ENCODE measurements around the gene AFF3. TPM values are rescaled to one million over a fixed set of nuclear protein-coding genes. Genes with fewer than 3 reads are reported as not detected.
"Not testable (repeated sequence)": the region's sequence is repeated elsewhere in the genome, so short reads cannot be mapped to it uniquely, and the experiment has no call there.

The AFF3 gene
- total RNA-seq, 1 experiment from 2014 or later, result 0.22 TPM

- Histone ChIP-seq H3K4me2 (ENCODE audit: insufficient read depth, insufficient read length, low read length) (no peak overlapping the region), H2AFZ (ENCODE audit: low read length) (no peak overlapping the region)
These were observed 406.6 kb downstream of the AFF3 start for GRCh38 chr2:99735753-99736152.

GRCh38 chr2:99735314-99735713 lies 407.1 kb downstream of the AFF3 start:
- not testable (repeated sequence) for H3K9me3 ChIP-seq (ENCODE audit: control insufficient read depth, low read depth, low read length); H2BK12ac ChIP-seq (ENCODE audit: insufficient read length, low read depth, low read length); H3K4me2 ChIP-seq (ENCODE audit: insufficient read depth, insufficient read length, low read length); H3K23ac ChIP-seq (ENCODE audit: insufficient read length, low read depth, low read length); H2AK5ac ChIP-seq (ENCODE audit: insufficient read length, low read length); H3K27ac ChIP-seq (ENCODE audit: insufficient read length, low read depth, low read length); H3K56ac ChIP-seq (ENCODE audit: insufficient read length, low read depth, low read length); H2BK120ac ChIP-seq (ENCODE audit: low read depth, low read length, poor library complexity, severe bottlenecking); H3K4me1 ChIP-seq (ENCODE audit: insufficient read depth, low read length); H3K27ac Mint-ChIP-seq; DNase-seq; H3K27me3 Mint-ChIP-seq (ENCODE audit: low read depth); H2AFZ ChIP-seq (ENCODE audit: low read length); H3K4me1 Mint-ChIP-seq; H3K79me1 ChIP-seq (ENCODE audit: insufficient read depth, low read depth, low read length, poor library complexity, severe bottlenecking); H4K91ac ChIP-seq (ENCODE audit: insufficient read length, low read depth, low read length); H3K9ac ChIP-seq (ENCODE audit: extremely low read depth, insufficient read length, low read length); H3K23me2 ChIP-seq (ENCODE audit: insufficient read length, low read depth, low read length, poor library complexity, severe bottlenecking); H3K9me3 Mint-ChIP-seq; H2BK5ac ChIP-seq (ENCODE audit: insufficient read length, low read length); H2BK15ac ChIP-seq (ENCODE audit: low read depth, low read length); H3T11ph ChIP-seq (ENCODE audit: low read length); H4K20me1 ChIP-seq (ENCODE audit: control insufficient read depth, insufficient read depth, insufficient read length); H3K4me3 Mint-ChIP-seq; H3K4ac ChIP-seq (ENCODE audit: low read depth, low read length); H4K5ac ChIP-seq (ENCODE audit: insufficient read length, low read depth, low read length); H3K14ac ChIP-seq (ENCODE audit: insufficient read depth, low read length); H2BK20ac ChIP-seq (ENCODE audit: low read depth, low read length, poor library complexity, severe bottlenecking); H4K8ac ChIP-seq (replicated peaks; ENCODE audit: insufficient read length, low read depth, low read length); H3K18ac ChIP-seq (ENCODE audit: insufficient read length, low read depth, low read length); H3K36me3 Mint-ChIP-seq (ENCODE audit: insufficient read depth in 1 of 3, low read depth in 3 of 3); H3K27me3 ChIP-seq (ENCODE audit: insufficient read depth, low read length); H3K79me2 ChIP-seq (ENCODE audit: insufficient read depth, low read length)
- no CpG with 5 or more reads among the region's 8 CpGs for WGBS (ENCODE audit: extremely low coverage, insufficient read length, low lambda C conversion rate)

More at GRCh38 chr2:99735753-99736152, 406.6 kb downstream of the AFF3 start:
- Histone ChIP-seq H4K8ac (replicated peaks; ENCODE audit: insufficient read length, low read depth, low read length) (no peak overlapping the region), H3K14ac (ENCODE audit: insufficient read depth, low read length) (no peak overlapping the region), H3K27ac (ENCODE audit: insufficient read length, low read depth, low read length) (no peak overlapping the region), H3K56ac (ENCODE audit: insufficient read length, low read depth, low read length) (no peak overlapping the region), H2BK20ac (ENCODE audit: low read depth, low read length, poor library complexity, severe bottlenecking) (no peak overlapping the region), H4K20me1 (ENCODE audit: control insufficient read depth, insufficient read depth, insufficient read length) (no peaks in the 10 kb centered on the region), H2AK5ac (ENCODE audit: insufficient read length, low read length) (no peak overlapping the region), H3K4me1 (ENCODE audit: insufficient read depth, low read length) (no peaks in the 10 kb centered on the region), H4K5ac (ENCODE audit: insufficient read length, low read depth, low read length) (no peak overlapping the region), H2BK12ac (ENCODE audit: insufficient read length, low read depth, low read length) (no peak overlapping the region), H3K18ac (ENCODE audit: insufficient read length, low read depth, low read length) (no peak overlapping the region), H3K23ac (ENCODE audit: insufficient read length, low read depth, low read length) (no peak overlapping the region), H3K9me3 (ENCODE audit: control insufficient read depth, low read depth, low read length) (no peaks in the 10 kb centered on the region), H2BK120ac (ENCODE audit: low read depth, low read length, poor library complexity, severe bottlenecking) (no peak overlapping the region), H3K9ac (ENCODE audit: extremely low read depth, insufficient read length, low read length) (no peak overlapping the region), H3K4ac (ENCODE audit: low read depth, low read length) (no peak overlapping the region), H2BK15ac (ENCODE audit: low read depth, low read length) (no peak overlapping the region), H3K79me1 (ENCODE audit: insufficient read depth, low read depth, low read length, poor library complexity, severe bottlenecking) (no peaks in the 10 kb centered on the region), H3K79me2 (ENCODE audit: insufficient read depth, low read length) (no peaks in the 10 kb centered on the region), H2BK5ac (ENCODE audit: insufficient read length, low read length) (no peak overlapping the region), H4K91ac (ENCODE audit: insufficient read length, low read depth, low read length) (no peak overlapping the region), H3K23me2 (ENCODE audit: insufficient read length, low read depth, low read length, poor library complexity, severe bottlenecking) (no peaks in the 10 kb centered on the region), H3K27me3 (ENCODE audit: insufficient read depth, low read length) (no peaks in the 10 kb centered on the region), H3T11ph (ENCODE audit: low read length) (no peak overlapping the region)
- no peak for TF ChIP-seq CTCF (conservative IDR thresholded peaks at IDR 0.05)
- no peak for DNase-seq
- Mint-ChIP-seq H3K36me3 (ENCODE audit: insufficient read depth in 1 of 3, low read depth in 3 of 3) (no peaks in the 10 kb centered on the region; a peak in 1 of 7 replicates), H3K9me3 (peaks cover 0 to 2% of the 10 kb centered on the region in 2 experiments; a peak in 4 of 5 replicates), H3K27me3 (ENCODE audit: low read depth) (no peaks in the 10 kb centered on the region), H3K4me1 (no peaks in the 10 kb centered on the region), H3K27ac (no peak overlapping the region), H3K4me3 (no peak overlapping the region)
- WGBS (ENCODE audit: extremely low coverage, insufficient read length, low lambda C conversion rate), result no CpG with 5 or more reads among the region's 1 CpG
